Measurements from ENCODE around the gene ZNF418. TPM values are rescaled to one million over a fixed set of nuclear protein-coding genes. Genes with fewer than 3 reads are reported as not detected.
A peak's percentile ranks its signal among the peaks of the same experiment; 100 is the strongest.

The ZNF418 gene
- total and polyA plus RNA-seq, 2 donors (not counting 1 experiment from before 2014, with no cell fraction given): 3.3 to 8.4 TPM

DNA sequence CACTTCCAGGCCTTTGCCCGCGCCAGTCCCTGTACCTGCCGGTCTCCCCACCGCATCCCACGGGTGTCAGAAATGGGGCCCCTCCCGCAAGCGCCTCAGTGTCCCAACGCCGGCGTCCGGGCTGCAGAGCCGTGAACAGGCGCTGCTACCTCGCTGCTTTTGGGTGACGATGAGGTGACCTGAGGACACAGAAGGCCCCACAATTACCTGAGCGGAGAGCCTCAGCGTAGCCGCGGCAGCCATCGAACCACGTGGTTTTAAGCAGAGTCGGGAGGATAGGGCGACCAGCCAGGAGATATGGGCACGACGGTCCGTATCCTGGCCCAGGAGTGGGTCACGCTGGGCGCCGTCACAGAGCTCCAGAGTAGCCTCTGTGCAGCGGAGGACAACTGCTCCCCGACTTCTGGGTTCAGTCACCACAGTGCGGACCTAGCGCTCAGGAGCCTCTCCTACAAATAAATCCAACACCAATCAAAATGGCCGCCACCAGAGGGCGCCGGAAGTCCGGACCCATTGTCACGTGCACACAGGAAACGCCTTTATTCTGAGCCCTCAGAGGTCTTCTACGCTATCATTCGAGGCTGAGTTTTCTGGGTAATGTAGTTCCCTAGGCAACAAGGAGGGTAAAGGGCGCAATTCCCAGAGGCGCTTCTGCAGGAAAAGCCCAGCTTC is 46.5 kb downstream of the ZNF418 start, which contains the start of gene ZNF814:
ZNF814 (minus strand) TSS at position 478 of the 672 bp plus-strand sequence; CDS start at position 243, 235 bp downstream.
- Histone ChIP-seq H3K36me3 (ENCODE audit: control insufficient read depth, insufficient read depth, low read length) (no peaks in the 10 kb centered on the region), H3K9ac (ENCODE audit: insufficient read depth, low read length) (peak within 1 kb of the TSS; percentile 64), H3K9me3 (ENCODE audit: control insufficient read depth, insufficient read depth, low read depth, low read length) (no peaks in the 10 kb centered on the region), H3K27me3 (ENCODE audit: control insufficient read depth, insufficient read depth, low read length) (no peaks in the 10 kb centered on the region), H3K4me3 (replicated peaks in 1 of 4; ENCODE audit: control extremely low read depth in 1 of 4, insufficient read depth in 1 of 4, low read depth in 3 of 4, low read length in 4 of 4) (peak within 1 kb of the TSS; percentile 76 to 84 (median 82)), H3K4me2 (ENCODE audit: extremely low read depth, insufficient read depth, low read length) (peak within 1 kb of the TSS; percentile 84), H4K20me1 (ENCODE audit: control insufficient read depth, extremely low read depth, insufficient read depth, low read length) (no peaks in the 10 kb centered on the region), H3K79me2 (ENCODE audit: control insufficient read depth, insufficient read depth, low read length) (peaks cover 15% of the 10 kb centered on the region), H2AFZ (ENCODE audit: low read length) (peak within 1 kb of the TSS; percentile 94), H3K4me1 (ENCODE audit: control insufficient read depth, extremely low read depth, insufficient read depth, low read length) (no peaks in the 10 kb centered on the region), H3K27ac (ENCODE audit: insufficient read depth, low read length) (peak within 1 kb of the TSS; percentile 77)
- DNase-seq (ENCODE audit: low read depth in 2 of 2): peak; percentile 75 to 91
- no peak for TF ChIP-seq EZH2 (IDR thresholded peaks at IDR 0.05; ENCODE audit: low read length, missing control alignments)
- TF ChIP-seq, protein P1, sequence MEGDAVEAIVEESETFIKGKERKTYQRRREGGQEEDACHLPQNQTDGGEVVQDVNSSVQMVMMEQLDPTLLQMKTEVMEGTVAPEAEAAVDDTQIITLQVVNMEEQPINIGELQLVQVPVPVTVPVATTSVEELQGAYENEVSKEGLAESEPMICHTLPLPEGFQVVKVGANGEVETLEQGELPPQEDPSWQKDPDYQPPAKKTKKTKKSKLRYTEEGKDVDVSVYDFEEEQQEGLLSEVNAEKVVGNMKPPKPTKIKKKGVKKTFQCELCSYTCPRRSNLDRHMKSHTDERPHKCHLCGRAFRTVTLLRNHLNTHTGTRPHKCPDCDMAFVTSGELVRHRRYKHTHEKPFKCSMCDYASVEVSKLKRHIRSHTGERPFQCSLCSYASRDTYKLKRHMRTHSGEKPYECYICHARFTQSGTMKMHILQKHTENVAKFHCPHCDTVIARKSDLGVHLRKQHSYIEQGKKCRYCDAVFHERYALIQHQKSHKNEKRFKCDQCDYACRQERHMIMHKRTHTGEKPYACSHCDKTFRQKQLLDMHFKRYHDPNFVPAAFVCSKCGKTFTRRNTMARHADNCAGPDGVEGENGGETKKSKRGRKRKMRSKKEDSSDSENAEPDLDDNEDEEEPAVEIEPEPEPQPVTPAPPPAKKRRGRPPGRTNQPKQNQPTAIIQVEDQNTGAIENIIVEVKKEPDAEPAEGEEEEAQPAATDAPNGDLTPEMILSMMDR (conservative IDR thresholded peaks at IDR 0.05 in 1 of 2, IDR thresholded peaks at IDR 0.05 in 1 of 2; ENCODE audit: low read depth in 1 of 2, low read length in 2 of 2): peak; percentile 40 to 42

DNA sequence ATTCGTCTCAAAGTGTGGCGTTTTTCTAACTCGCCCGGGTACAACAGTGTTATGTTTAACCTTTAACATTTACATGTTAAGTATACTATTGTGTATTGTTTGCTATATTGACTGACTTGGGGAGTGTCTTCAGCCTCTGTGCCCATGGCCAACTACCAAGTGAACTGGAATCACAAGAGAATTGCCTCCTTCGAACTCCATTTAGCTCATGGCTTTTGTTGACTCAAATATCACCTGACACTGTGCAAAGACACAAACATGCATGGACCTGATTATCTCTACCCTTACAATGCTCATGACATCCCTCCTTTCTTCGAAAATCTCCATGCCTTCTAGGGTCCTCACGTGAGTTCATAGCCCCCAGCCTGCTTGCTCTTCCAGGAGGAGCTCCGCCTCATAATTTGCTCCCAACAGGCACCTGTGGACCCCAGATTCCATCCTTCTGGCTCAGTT is 47.1 kb downstream of the ZNF418 start:
- H4K20me1 ChIP-seq (ENCODE audit: control insufficient read depth, extremely low read depth, insufficient read depth, low read length): no peaks in the 10 kb centered on the region
- no peak for TF ChIP-seq EZH2 (IDR thresholded peaks at IDR 0.05; ENCODE audit: low read length, missing control alignments)
- TF ChIP-seq, protein P1 (conservative IDR thresholded peaks at IDR 0.05 in 1 of 2, IDR thresholded peaks at IDR 0.05 in 1 of 2; ENCODE audit: low read depth in 1 of 2, low read length in 2 of 2): no peak
- peaks cover 15% of the 10 kb centered on the region for H3K79me2 ChIP-seq (ENCODE audit: control insufficient read depth, insufficient read depth, low read length)
- peak overlapping the region; percentile 94 for H2AFZ ChIP-seq (ENCODE audit: low read length)
- H3K4me3 ChIP-seq (replicated peaks in 1 of 4; ENCODE audit: control extremely low read depth in 1 of 4, insufficient read depth in 1 of 4, low read depth in 3 of 4, low read length in 4 of 4): peak overlapping the region; percentile 76 to 84 (median 82)
- H3K27me3 ChIP-seq (ENCODE audit: control insufficient read depth, insufficient read depth, low read length): no peaks in the 10 kb centered on the region
- peak overlapping the region; percentile 84 for H3K4me2 ChIP-seq (ENCODE audit: extremely low read depth, insufficient read depth, low read length)
- H3K4me1 ChIP-seq (ENCODE audit: control insufficient read depth, extremely low read depth, insufficient read depth, low read length): no peaks in the 10 kb centered on the region
- H3K9ac ChIP-seq (ENCODE audit: insufficient read depth, low read length): peak overlapping the region; percentile 64
- H3K36me3 ChIP-seq (ENCODE audit: control insufficient read depth, insufficient read depth, low read length): no peaks in the 10 kb centered on the region
- H3K9me3 ChIP-seq (ENCODE audit: control insufficient read depth, insufficient read depth, low read depth, low read length): no peaks in the 10 kb centered on the region
- H3K27ac ChIP-seq (ENCODE audit: insufficient read depth, low read length): peak overlapping the region; percentile 77
- no peak for DNase-seq (ENCODE audit: low read depth in 2 of 2)

DNA sequence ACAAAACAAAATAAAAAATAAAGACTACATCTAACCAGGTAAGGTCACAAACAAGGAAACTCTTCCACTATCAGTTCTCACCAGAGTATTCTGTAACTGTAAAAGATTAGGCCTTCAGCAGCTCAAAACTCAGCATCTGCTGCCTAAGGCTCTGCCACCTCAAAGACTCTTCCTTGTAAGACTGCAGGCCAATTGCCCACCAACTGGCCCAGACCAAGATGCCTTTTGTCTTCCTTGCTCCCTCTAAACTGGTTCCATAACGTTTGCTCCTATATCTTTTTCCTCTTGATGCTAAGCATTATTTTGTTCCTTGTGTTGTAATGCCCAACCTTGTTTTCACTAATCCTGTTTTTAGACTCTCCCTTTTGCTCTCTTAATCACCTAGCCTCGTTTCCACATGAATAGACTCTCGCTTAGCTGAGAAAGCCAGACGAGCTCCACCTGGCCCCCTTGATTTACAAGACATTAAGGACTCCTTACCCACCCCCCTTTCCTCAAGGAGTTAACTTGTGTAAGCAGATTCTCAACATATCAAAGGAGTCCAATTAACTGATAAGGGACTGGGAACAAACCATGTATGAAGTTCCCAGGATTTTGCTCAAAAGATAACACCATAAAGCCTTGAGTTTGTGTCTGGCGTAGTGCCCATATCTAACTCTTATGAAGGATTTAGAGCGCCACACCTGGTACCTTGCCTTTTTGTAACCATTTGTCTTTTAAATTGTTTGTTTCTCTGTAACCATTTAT is 47.8 kb downstream of the ZNF418 start:
- no peak overlapping the region for H3K9ac ChIP-seq (ENCODE audit: insufficient read depth, low read length)
- peak in 1 of 2 donors; percentile 55 for DNase-seq (ENCODE audit: low read depth in 2 of 2)
- H3K4me2 ChIP-seq (ENCODE audit: extremely low read depth, insufficient read depth, low read length): peak overlapping the region; percentile 84
- no peaks in the 10 kb centered on the region for H3K36me3 ChIP-seq (ENCODE audit: control insufficient read depth, insufficient read depth, low read length)
- H4K20me1 ChIP-seq (ENCODE audit: control insufficient read depth, extremely low read depth, insufficient read depth, low read length): no peaks in the 10 kb centered on the region
- no peak for TF ChIP-seq EZH2 (IDR thresholded peaks at IDR 0.05; ENCODE audit: low read length, missing control alignments)
- TF ChIP-seq, protein P1 (conservative IDR thresholded peaks at IDR 0.05 in 1 of 2, IDR thresholded peaks at IDR 0.05 in 1 of 2; ENCODE audit: low read depth in 1 of 2, low read length in 2 of 2): no peak
- no peaks in the 10 kb centered on the region for H3K4me1 ChIP-seq (ENCODE audit: control insufficient read depth, extremely low read depth, insufficient read depth, low read length)
- no peak overlapping the region for H3K27ac ChIP-seq (ENCODE audit: insufficient read depth, low read length)
- H2AFZ ChIP-seq (ENCODE audit: low read length): no peak overlapping the region
- H3K9me3 ChIP-seq (ENCODE audit: control insufficient read depth, insufficient read depth, low read depth, low read length): no peaks in the 10 kb centered on the region
- H3K79me2 ChIP-seq (ENCODE audit: control insufficient read depth, insufficient read depth, low read length): peaks cover 15% of the 10 kb centered on the region
- no peaks in the 10 kb centered on the region for H3K27me3 ChIP-seq (ENCODE audit: control insufficient read depth, insufficient read depth, low read length)
- H3K4me3 ChIP-seq (replicated peaks in 1 of 4; ENCODE audit: control extremely low read depth in 1 of 4, insufficient read depth in 1 of 4, low read depth in 3 of 4, low read length in 4 of 4): peak overlapping the region; percentile 76 to 84 (median 82)
